Measurements from ENCODE around the gene WDR33. TPM values are rescaled to one million over a fixed set of nuclear protein-coding genes. Genes with fewer than 3 reads are reported as not detected.

The WDR33 gene
- total and polyA plus RNA-seq, 2 of the 13 experiments (the other 11 are each of a cell fraction or from before 2014, with no cell fraction given), result 54.9 to 78.2 TPM

DNA sequence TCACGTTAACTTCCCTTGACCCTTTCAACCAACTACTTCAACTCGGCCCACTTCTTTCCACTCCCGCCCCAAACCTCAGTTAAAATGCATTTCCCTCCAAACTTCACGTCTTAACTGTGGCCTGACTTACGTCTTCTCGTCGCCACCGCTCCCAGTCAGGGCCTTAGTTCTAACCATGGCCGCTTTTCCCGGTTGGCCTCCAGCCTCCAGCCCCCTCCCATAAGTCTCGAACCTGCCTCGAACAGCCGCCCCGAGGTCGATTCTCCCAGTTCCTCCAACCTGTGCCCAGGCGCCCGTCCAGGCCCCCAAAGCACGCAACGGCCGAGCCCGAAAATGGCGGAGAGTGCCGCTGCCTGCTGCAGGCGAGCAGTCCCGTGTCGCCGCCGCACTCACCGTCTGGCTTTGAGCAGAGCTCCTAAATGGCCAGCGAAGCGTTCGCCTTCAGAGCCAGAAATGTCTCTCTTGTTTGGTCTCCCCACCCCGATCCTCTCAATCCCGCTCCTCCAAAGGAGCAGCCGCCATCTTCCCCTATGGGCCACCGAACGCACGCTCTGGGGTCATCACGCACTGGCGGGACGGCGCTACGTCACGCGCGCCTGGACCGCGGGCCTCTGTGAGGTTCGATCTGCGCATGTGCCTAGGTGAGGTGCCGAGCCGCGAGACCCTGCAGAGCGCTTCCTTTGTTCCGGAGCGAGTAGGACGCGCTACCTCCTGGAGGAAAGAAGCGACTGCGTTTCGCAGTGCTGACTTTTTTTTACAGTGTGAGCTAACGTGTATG, at the start of gene WDR33 (continued):
- TF ChIP-seq, protein P1, sequence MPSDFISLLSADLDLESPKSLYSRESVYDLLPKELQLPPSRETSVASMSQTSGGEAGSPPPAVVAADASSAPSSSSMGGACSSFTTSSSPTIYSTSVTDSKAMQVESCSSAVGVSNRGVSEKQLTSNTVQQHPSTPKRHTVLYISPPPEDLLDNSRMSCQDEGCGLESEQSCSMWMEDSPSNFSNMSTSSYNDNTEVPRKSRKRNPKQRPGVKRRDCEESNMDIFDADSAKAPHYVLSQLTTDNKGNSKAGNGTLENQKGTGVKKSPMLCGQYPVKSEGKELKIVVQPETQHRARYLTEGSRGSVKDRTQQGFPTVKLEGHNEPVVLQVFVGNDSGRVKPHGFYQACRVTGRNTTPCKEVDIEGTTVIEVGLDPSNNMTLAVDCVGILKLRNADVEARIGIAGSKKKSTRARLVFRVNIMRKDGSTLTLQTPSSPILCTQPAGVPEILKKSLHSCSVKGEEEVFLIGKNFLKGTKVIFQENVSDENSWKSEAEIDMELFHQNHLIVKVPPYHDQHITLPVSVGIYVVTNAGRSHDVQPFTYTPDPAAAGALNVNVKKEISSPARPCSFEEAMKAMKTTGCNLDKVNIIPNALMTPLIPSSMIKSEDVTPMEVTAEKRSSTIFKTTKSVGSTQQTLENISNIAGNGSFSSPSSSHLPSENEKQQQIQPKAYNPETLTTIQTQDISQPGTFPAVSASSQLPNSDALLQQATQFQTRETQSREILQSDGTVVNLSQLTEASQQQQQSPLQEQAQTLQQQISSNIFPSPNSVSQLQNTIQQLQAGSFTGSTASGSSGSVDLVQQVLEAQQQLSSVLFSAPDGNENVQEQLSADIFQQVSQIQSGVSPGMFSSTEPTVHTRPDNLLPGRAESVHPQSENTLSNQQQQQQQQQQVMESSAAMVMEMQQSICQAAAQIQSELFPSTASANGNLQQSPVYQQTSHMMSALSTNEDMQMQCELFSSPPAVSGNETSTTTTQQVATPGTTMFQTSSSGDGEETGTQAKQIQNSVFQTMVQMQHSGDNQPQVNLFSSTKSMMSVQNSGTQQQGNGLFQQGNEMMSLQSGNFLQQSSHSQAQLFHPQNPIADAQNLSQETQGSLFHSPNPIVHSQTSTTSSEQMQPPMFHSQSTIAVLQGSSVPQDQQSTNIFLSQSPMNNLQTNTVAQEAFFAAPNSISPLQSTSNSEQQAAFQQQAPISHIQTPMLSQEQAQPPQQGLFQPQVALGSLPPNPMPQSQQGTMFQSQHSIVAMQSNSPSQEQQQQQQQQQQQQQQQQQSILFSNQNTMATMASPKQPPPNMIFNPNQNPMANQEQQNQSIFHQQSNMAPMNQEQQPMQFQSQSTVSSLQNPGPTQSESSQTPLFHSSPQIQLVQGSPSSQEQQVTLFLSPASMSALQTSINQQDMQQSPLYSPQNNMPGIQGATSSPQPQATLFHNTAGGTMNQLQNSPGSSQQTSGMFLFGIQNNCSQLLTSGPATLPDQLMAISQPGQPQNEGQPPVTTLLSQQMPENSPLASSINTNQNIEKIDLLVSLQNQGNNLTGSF (CRISPR knock-in tag; IDR thresholded peaks at IDR 0.05), result no peak; the same call in 1 of the 2 replicates
- 0 out of 2 replicates have a peak, but pooled peaks have one; percentile 49 for TF ChIP-seq POLR2AphosphoS2 (IDR thresholded peaks at IDR 0.05; ENCODE audit: low read depth, low read length)
- TF ChIP-seq ZNF569 (CRISPR knock-in tag; IDR thresholded peaks at IDR 0.05; ENCODE audit: borderline replicate concordance), result peak; percentile 72; the same call in 1 of the 2 replicates
- TF ChIP-seq SYNCRIP (IDR thresholded peaks at IDR 0.05; ENCODE audit: insufficient read depth, low read depth, low read length), result no peak
- no peak for TF ChIP-seq GPN1 (CRISPR knock-in tag; IDR thresholded peaks at IDR 0.05; ENCODE audit: borderline replicate concordance)
- TF ChIP-seq, protein P2, sequence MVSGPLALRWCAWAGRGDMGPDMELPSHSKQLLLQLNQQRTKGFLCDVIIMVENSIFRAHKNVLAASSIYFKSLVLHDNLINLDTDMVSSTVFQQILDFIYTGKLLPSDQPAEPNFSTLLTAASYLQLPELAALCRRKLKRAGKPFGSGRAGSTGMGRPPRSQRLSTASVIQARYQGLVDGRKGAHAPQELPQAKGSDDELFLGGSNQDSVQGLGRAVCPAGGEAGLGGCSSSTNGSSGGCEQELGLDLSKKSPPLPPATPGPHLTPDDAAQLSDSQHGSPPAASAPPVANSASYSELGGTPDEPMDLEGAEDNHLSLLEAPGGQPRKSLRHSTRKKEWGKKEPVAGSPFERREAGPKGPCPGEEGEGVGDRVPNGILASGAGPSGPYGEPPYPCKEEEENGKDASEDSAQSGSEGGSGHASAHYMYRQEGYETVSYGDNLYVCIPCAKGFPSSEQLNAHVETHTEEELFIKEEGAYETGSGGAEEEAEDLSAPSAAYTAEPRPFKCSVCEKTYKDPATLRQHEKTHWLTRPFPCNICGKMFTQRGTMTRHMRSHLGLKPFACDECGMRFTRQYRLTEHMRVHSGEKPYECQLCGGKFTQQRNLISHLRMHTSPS (CRISPR knock-in tag; IDR thresholded peaks at IDR 0.05; ENCODE audit: low read depth), result no peak; the same call in 1 of the 2 replicates
- TF ChIP-seq ZNF260 (CRISPR knock-in tag; IDR thresholded peaks at IDR 0.05; ENCODE audit: borderline replicate concordance, low read depth), result no peak; the same call in 1 of the 2 replicates
- TF ChIP-seq ZNF17 (CRISPR knock-in tag; IDR thresholded peaks at IDR 0.05), result no peak
- no peak for TF ChIP-seq HNF4G (IDR thresholded peaks at IDR 0.05; ENCODE audit: borderline replicate concordance, low read depth, low read length)
- TF ChIP-seq HNF4G (CRISPR knock-in tag; IDR thresholded peaks at IDR 0.05; ENCODE audit: borderline replicate concordance, low read depth), result peak; percentile 76
- 0 out of 2 replicates have a peak, but pooled peaks have one; percentile 36 for TF ChIP-seq SMC3 (IDR thresholded peaks at IDR 0.05; ENCODE audit: low read length)
- TF ChIP-seq ZNF343 (CRISPR knock-in tag; IDR thresholded peaks at IDR 0.05), result peak; percentile 83; the same call in 1 of the 2 replicates
- TF ChIP-seq ZFP90 (CRISPR knock-in tag; IDR thresholded peaks at IDR 0.05; ENCODE audit: borderline replicate concordance), result peak; percentile 75; the same call in 1 of the 2 replicates
- 0 out of 2 replicates have a peak, but pooled peaks have one; percentile 47 for TF ChIP-seq PRDM4 (CRISPR knock-in tag; IDR thresholded peaks at IDR 0.05; ENCODE audit: borderline replicate concordance)
- TF ChIP-seq U2AF2 (IDR thresholded peaks at IDR 0.05; ENCODE audit: low read depth, low read length), result no peak
- peak; percentile 97 for TF ChIP-seq DMAP1 (CRISPR knock-in tag; IDR thresholded peaks at IDR 0.05)
- TF ChIP-seq RARA (CRISPR knock-in tag; IDR thresholded peaks at IDR 0.05), result peak; percentile 61
- TF ChIP-seq PBX3 (CRISPR knock-in tag; IDR thresholded peaks at IDR 0.05; ENCODE audit: borderline replicate concordance), result 0 out of 2 replicates have a peak, but pooled peaks have one; percentile 64
